WERI-Rb-1 (cell line): ENCODE measurements around the gene SLC16A7.

Experiments
- DNase-seq: peaks from one replicate; pipeline ENCODE4 v3.0.0-alpha.2; 2020
- H3K27ac ChIP-seq: fragments of 250-450 bp; sonication (Bioruptor Pico); 2 replicates; pipeline ENCODE4 v1.5.1; 2020; ENCODE audit warnings: mild to moderate bottlenecking, moderate library complexity
- H3K27me3 ChIP-seq: fragments of 250-450 bp; sonication (Bioruptor Pico); 2 replicates; pipeline ENCODE4 v1.5.1; 2021; ENCODE audit warnings: mild to moderate bottlenecking, low read depth, moderate library complexity; ENCODE audit not compliant: insufficient read depth, severe bottlenecking
- H3K36me3 ChIP-seq: fragments of 250-450 bp; sonication (Bioruptor Pico); 2 replicates; pipeline ENCODE4 v1.5.1; 2020; ENCODE audit warnings: mild to moderate bottlenecking, moderate library complexity
- H3K4me3 ChIP-seq: 2 replicates; pipeline ENCODE4 v1.5.1; 2011; ENCODE audit warnings: low read depth, mild to moderate bottlenecking, control low read depth, low read length
- H3K9me3 ChIP-seq: fragments of 250-450 bp; sonication (Bioruptor Pico); 2 replicates; pipeline ENCODE4 v1.5.1; 2021; ENCODE audit warnings: mild to moderate bottlenecking, moderate library complexity; ENCODE audit not compliant: severe bottlenecking
- TF ChIP-seq, protein P1 (sequence below): IDR thresholded peaks from 2 replicates; pipeline ENCODE4 v1.5.1; 2011; ENCODE audit warnings: low read depth, mild to moderate bottlenecking, control low read depth, inconsistent platforms, low read length

Gene SLC16A7

DNA sequence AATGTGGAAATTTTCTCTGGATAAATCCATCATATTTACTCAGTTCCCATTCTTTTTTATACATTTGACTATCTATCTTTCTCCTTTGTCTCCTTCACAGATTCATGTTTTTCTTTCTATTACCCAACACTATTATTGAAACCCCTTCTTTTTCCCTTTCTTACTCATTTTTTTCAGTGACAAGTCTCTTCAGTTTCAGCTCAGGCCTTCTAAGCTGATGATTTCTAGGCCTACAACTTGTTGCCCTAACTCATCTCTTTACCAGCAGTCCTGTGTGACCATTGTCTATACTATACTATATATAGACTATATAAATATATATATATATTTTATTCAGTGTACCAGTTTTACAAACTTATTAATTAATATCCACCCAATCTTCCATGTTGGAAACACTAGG lies 31.8 kb downstream of the SLC16A7 start:
- DNase-seq: no peak
- TF ChIP-seq, protein P1, sequence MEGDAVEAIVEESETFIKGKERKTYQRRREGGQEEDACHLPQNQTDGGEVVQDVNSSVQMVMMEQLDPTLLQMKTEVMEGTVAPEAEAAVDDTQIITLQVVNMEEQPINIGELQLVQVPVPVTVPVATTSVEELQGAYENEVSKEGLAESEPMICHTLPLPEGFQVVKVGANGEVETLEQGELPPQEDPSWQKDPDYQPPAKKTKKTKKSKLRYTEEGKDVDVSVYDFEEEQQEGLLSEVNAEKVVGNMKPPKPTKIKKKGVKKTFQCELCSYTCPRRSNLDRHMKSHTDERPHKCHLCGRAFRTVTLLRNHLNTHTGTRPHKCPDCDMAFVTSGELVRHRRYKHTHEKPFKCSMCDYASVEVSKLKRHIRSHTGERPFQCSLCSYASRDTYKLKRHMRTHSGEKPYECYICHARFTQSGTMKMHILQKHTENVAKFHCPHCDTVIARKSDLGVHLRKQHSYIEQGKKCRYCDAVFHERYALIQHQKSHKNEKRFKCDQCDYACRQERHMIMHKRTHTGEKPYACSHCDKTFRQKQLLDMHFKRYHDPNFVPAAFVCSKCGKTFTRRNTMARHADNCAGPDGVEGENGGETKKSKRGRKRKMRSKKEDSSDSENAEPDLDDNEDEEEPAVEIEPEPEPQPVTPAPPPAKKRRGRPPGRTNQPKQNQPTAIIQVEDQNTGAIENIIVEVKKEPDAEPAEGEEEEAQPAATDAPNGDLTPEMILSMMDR: no peak
- Histone ChIP-seq H3K27me3 (no peaks in the 10 kb centered on the region), H3K9me3 (no peaks in the 10 kb centered on the region), H3K36me3 (no peaks in the 10 kb centered on the region), H3K27ac (no peak overlapping the region), H3K4me3 (no peak overlapping the region)

DNA sequence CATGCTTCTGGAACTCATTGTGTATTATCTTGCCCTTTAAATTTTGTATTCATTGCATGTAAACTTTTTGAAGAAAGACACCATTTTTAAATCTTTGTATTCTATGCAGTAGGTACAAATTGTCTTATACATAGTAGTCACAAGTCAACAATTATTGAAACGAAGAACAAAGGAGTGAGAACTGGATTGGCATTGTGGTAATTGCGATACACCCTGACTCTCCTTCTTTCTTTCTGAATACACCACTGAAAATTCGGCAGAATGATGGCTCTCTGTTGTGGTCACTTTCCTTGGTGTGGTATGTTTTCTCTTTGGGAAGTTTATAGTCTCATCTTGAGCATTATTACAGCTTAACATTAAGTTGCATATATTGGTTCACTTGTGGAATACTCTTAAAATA lies 34.1 kb downstream of the SLC16A7 start:
- Histone ChIP-seq H3K27me3 (no peaks in the 10 kb centered on the region), H3K27ac (no peak overlapping the region), H3K36me3 (no peaks in the 10 kb centered on the region), H3K9me3 (no peaks in the 10 kb centered on the region), H3K4me3 (no peak overlapping the region)
- no peak for DNase-seq
- TF ChIP-seq, protein P1: no peak

DNA sequence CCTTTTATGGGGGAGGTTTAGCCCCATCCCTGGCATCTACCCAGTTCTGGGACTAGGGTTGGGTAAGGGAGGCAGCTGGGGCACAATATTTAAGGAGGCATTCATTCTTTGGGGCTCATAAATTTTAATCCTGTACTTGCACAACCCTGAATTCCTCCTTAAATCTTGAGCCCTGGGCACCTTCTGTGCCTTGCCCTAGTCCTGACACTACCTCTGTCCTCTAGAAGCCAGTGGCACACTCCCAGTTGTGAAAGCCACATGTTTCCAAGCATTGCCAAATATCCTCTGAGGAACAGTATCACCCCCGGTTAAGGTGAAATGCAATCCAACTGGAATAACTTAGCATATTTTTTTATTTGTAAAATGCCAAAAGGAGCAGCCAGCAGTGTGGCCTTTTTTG lies 36.6 kb downstream of the SLC16A7 start:
- Histone ChIP-seq H3K4me3 (no peak overlapping the region), H3K9me3 (no peaks in the 10 kb centered on the region), H3K27me3 (no peaks in the 10 kb centered on the region), H3K27ac (no peak overlapping the region), H3K36me3 (no peaks in the 10 kb centered on the region)
- no peak for DNase-seq
- TF ChIP-seq, protein P1: no peak

DNA sequence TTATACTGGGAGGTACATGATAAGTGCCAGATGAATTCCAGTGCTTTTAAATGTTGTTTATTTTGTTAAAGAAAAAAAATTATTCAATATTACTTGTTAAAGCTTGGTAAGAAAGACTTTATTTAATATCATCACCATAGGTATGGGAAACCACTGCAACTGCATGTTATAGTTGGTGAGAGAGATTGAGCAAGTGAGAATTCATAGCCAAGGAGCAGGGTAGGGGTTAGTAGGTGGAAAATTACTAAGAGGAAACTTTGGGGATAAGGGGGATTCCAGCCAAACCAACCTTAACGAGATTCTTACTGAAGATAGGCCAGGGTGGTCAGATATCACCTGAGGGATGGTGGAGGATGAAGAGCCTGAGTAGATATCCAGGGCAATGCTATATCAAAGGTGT lies 38.4 kb downstream of the SLC16A7 start:
- no peaks in the 10 kb centered on the region for H3K9me3 ChIP-seq
- no peaks in the 10 kb centered on the region for H3K27me3 ChIP-seq
- no peak overlapping the region for H3K27ac ChIP-seq
- TF ChIP-seq, protein P1: no peak
- no peak overlapping the region for H3K4me3 ChIP-seq
- H3K36me3 ChIP-seq: no peaks in the 10 kb centered on the region
- DNase-seq: no peak

DNA sequence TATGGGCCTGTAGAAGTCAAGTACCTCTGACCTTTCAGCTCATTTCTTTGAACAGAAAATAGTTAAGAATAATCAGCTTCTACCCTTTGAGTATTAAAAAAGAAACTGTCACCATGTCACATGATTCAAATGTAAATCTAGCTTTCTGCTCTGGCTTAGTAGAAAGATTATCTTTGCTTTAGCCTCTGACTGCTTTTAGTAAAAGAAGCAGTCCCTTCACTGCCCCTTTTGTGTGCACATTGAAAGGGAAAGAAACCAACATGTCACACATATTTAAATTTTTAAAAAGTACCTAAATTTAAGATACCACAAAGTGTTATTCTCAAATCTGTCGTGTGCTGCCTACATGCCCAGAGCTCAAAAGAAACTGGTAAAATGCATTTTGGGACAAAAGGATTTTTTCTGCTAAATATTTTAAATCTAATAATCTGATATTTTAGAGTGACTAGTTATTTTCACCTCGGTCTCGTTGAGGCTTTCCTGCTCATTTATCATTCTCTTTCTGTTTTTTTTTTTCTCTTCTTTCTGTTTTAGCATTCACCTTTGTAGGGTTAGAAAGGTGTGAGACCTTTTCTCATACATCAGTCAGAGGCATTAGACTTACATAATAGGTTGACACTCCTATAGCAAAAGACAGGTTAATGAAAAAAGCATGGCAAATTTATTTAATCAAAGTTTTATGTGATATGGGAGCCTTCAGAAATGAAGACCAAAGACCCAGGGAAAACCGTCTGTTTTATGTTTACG lies 41.3 kb downstream of the SLC16A7 start:
- H3K4me3 ChIP-seq: no peak overlapping the region
- no peak overlapping the region for H3K27ac ChIP-seq
- TF ChIP-seq, protein P1: no peak
- no peaks in the 10 kb centered on the region for H3K27me3 ChIP-seq
- H3K9me3 ChIP-seq: no peaks in the 10 kb centered on the region
- no peak for DNase-seq
- no peaks in the 10 kb centered on the region for H3K36me3 ChIP-seq

DNA sequence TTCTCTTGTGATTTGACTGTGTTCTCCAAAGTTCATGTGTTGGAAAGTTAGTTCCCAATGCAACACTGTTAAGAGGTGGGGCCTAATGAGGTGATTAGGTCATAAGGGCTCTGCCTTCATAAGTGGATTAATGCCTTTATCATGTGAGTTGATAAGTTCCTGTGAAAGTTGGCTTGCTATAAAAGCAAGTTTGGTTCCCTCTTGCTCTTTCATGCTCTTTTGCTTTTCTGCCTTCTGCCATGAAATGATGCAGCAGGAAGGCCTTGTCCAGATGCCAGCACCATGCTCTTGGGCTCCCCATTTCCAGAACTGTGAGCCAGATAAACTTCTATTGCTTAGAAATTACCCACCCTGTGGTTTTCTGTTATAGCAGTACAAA lies 41.9 kb downstream of the SLC16A7 start:
- no peak overlapping the region for H3K27ac ChIP-seq
- H3K36me3 ChIP-seq: no peaks in the 10 kb centered on the region
- TF ChIP-seq, protein P1: no peak
- H3K9me3 ChIP-seq: no peaks in the 10 kb centered on the region
- no peak for DNase-seq
- no peak overlapping the region for H3K4me3 ChIP-seq
- H3K27me3 ChIP-seq: no peaks in the 10 kb centered on the region
